DMS 273 treated with DMSO at 0.1 percent for 48 hours (cell line): Measurements from ENCODE around the gene FAM219A.

Experiments
- DNase-seq: peaks from one replicate; lab custom pipeline; 2025; lab: John Stamatoyannopoulos, UW

FAM219A gene, protein sequence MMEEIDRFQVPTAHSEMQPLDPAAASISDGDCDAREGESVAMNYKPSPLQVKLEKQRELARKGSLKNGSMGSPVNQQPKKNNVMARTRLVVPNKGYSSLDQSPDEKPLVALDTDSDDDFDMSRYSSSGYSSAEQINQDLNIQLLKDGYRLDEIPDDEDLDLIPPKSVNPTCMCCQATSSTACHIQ

GRCh38 chr9:34458013-34458958, at the start of gene FAM219A, which contains the start of gene DNAI1:
TSS of gene FAM219A (minus strand) at chr9:34458570. CDS start at chr9:34458263, 307 bp downstream.
TSS of gene DNAI1 (plus strand) at chr9:34458805. CDS start at chr9:34459006, 201 bp downstream.
- peak; percentile 90 for DNase-seq

DNA sequence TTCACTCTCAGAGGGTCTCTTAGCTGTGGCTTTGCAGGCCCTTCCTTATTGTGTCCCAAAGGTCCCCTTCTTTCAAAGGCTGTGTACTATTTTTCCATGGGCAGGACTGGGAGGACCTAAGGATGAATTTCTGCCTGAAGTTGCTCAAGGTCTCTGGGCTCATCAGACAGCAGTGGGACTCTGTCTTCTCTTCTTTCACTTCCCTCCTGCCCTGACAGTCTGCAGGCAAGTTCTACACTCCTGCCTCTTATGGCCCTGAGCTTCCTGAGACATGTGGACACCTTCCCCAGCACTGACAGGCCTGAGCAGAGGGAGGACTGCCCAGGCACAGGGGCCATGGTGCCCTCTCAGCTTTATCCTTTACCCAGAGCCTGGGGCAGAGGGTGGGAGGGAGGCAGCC, 49.6 kb upstream of the FAM219A start:
- no peak for DNase-seq

GRCh38 chr9:34507556-34507955, 49.2 kb upstream of the FAM219A start:
- no peak for DNase-seq

- no peak for DNase-seq
Measured at GRCh38 chr9:34506623-34507022, 48.3 kb upstream of the FAM219A start.

GRCh38 chr9:34505370-34506120, 47.2 kb upstream of the FAM219A start:
- no peak for DNase-seq

- DNase-seq, result no peak
Measured at GRCh38 chr9:34503406-34503805, 45.0 kb upstream of the FAM219A start.

GRCh38 chr9:34502891-34503290, 44.5 kb upstream of the FAM219A start:
- DNase-seq, result no peak

DNA sequence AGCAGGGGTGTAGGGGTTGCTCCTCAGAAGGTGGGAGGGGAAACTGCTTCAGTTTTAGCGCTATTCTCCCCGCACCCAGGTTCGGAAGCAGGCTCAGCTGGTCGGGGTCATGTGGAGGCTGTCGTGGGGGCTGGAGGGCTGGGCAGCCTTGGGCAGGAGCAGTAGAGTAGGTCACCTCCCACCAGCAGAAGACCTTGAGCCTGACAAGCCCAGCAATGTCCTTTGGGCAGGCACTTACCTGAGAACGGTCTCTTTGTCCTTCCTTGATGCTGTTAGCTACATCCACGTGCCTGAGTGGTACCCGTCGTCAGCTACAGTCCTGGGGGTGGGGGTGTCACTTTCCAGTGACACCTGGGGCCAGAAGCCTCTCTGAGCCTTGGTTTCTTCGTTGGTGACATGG, 44.1 kb upstream of the FAM219A start:
- DNase-seq, result no peak

- DNase-seq, result no peak
Measured at GRCh38 chr9:34501889-34502425, 43.6 kb upstream of the FAM219A start.

DNA sequence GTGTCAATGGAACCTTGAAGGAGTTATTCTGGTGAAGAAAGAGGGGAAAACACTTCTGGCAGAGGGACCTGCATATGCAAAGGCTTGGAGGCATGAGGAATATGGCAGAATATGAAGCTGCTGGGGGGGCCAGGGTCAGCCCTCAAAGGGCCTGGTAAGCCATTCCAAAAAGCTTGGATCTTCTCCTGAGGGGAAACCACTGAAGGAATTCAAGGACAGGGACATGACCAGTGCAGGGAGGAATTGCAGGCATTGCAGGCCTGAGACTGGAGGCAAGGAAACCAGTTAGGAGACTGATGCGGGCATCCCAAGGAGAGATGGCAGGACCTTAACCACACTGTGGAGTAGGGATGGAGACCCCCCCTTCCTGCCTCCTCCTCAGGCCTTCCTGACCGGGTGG, 43.0 kb upstream of the FAM219A start:
- DNase-seq, result no peak

GRCh38 chr9:34500623-34501267, 42.4 kb upstream of the FAM219A start:
- peak; percentile 15 for DNase-seq

GRCh38 chr9:34499076-34499475, 40.7 kb upstream of the FAM219A start:
- no peak for DNase-seq

- DNase-seq, result no peak
Measured at GRCh38 chr9:34498553-34498952, 40.2 kb upstream of the FAM219A start.

GRCh38 chr9:34496149-34496712, 37.9 kb upstream of the FAM219A start:
- DNase-seq, result no peak

- DNase-seq, result no peak
Measured at GRCh38 chr9:34493972-34494535, 35.7 kb upstream of the FAM219A start.

- no peak for DNase-seq
Measured at GRCh38 chr9:34492051-34492450, 33.7 kb upstream of the FAM219A start.

DNA sequence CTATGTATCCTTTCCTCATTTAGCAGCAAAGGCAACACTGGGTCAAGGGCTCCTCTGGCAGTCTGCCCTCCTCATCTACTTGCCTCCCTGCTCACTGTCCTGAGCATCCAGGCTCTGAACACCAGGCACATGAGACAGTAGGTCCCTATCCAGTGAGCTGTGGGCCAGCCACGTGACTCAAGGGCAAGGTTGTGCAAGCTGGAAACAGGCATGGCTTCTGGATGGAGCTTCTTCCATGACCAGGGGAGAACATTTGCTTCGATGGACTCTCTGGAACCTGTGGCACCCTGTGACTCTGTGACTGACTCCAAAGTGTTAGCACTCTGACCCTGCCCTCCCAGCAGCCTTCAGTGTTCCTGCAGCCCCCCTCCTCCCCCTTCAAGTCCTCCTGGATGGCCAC, 33.2 kb upstream of the FAM219A start:
- DNase-seq, result no peak

DNA sequence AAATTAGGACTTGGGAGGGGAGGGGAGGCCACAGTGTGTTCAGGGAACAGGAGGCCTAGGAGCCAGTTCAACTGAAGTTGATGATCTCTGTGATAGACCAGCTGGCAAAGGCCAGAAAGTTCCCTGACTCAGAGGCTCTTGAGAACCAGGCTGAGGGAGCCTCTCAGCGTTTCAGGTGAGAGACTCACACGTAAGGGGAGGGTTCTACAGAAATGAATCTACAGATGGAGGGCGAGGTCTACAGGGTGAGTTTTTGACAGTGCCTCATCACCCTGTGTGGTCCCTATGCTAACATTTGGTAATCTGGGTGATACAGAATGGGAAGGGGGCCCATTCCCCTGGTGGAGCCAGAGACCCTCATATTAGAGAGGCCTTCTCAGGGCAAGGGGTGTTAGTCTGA, 32.4 kb upstream of the FAM219A start:
- no peak for DNase-seq

- no peak for DNase-seq
Measured at GRCh38 chr9:34490360-34490759, 32.0 kb upstream of the FAM219A start.

DNA sequence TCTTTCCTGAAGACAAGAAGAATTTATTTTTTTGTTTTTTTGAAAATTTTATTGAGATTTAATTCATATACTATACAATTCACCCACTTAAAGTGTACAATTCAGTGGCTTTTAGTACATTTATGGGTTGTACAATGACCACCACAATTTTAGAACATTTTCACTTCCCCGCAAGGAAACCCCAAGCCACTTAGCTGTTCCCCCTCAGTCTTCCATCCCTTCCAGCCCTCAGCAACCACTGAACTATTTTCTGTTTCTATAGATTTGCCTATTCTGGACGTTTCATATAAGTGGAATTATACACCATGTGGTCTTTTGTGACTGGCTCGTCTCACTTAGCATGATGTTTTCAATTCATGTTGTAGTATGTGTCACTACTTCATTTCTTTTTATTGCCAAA, 28.2 kb upstream of the FAM219A start:
- DNase-seq, result no peak

GRCh38 chr9:34485822-34486221, 27.5 kb upstream of the FAM219A start:
- no peak for DNase-seq
